Thyroid gland (tissue), 4 donors: ENCODE results near the gene SMIM41.
"Not testable (repeated sequence)": the region's sequence is repeated elsewhere in the genome, so short reads cannot be mapped to it uniquely, and the experiment has no call there.

ENCODE experiments used
- CTCF ChIP-seq, 6 experiments: fragments of 200-600 bp in 3 of 6; fragments of 450-650 bp in 3 of 6; sonication (generic) in 3 of 6; IDR thresholded peaks; one replicate each; pipeline ENCODE4 v1.5.1; 2016 to 2019; ENCODE audit warnings: antibody characterized with exemption in 6 of 6, mild to moderate bottlenecking in 2 of 6, inconsistent platforms in 1 of 6, moderate library complexity in 1 of 6
- POLR2A ChIP-seq, 2 donors: fragments of 450-650 bp; IDR thresholded peaks; one replicate each; pipeline ENCODE4 v1.6.1; 2017; ENCODE audit warnings: antibody characterized with exemption in 2 of 2, mild to moderate bottlenecking in 2 of 2, moderate library complexity in 1 of 2

GRCh38 chr12:52104431-52105089 lies 25.1 kb downstream of the SMIM41 start:
- not testable (repeated sequence) for TF ChIP-seq CTCF, POLR2A (IDR thresholded peaks at IDR 0.05)
